ENCODE data around the gene CCL18. TPM values are rescaled to one million over a fixed set of nuclear protein-coding genes. Genes with fewer than 3 reads are reported as not detected.
A peak's percentile ranks its signal among the peaks of the same experiment; 100 is the strongest.
"Not testable (repeated sequence)": the region's sequence is repeated elsewhere in the genome, so short reads cannot be mapped to it uniquely, and the experiment has no call there.

The CCL18 gene
- polyA plus RNA-seq, 1 donor: 0.28 TPM

DNA sequence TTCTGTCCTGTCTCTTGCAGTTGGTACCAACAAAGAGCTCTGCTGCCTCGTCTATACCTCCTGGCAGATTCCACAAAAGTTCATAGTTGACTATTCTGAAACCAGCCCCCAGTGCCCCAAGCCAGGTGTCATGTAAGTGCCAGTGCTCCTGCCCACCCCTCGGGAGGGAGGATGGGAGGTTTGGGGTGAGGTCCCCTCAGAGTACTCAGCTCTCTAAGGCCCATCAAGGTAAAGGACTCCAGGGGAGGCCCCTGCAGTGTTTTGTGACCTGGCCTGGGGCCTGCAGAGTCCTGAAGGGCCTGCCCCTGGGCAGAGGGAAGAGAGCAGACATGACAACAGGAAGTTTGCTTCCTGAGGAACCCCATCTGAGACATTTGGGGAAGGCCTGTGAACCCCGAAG is 6.4 kb downstream of the CCL18 start:
- H3K4me1 ChIP-seq (ENCODE audit: control insufficient read depth, insufficient read depth, low read length): no peaks in the 10 kb centered on the region
- H3K27ac ChIP-seq (ENCODE audit: low read length): no peak overlapping the region
- no peak overlapping the region for H3K4me3 ChIP-seq (ENCODE audit: low read length)
- DNase-seq: no peak
- no CpG with 5 or more reads among the region's 3 CpGs for WGBS (ENCODE audit: insufficient coverage, low lambda C conversion rate)
- no peaks in the 10 kb centered on the region for H3K36me3 ChIP-seq (ENCODE audit: control insufficient read depth, insufficient read depth, low read length)
- H3K27me3 ChIP-seq (ENCODE audit: control insufficient read depth, insufficient read depth, low read length): no peaks in the 10 kb centered on the region
- H3K9me3 ChIP-seq (ENCODE audit: control insufficient read depth, low read depth, low read length): no peaks in the 10 kb centered on the region

DNA sequence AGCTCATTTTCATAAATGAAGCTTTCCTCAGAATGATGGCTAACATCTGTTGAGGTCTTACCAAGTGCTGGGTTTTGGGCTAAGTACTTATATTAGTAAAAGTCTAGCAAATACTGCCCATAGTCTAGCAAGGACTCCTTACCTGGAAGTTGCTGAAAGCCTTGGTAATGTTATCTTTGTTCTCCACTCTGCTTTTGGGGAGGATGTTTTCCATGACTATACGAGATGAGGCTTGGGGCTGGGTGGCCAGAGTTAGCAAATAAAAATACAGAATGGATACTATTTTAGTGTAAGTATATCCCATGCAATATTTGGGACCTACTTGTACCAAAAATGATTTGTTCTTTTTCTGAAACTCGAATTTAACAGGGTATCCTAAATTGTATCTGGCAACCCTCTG is 7.7 kb downstream of the CCL18 start:
- H3K4me3 ChIP-seq (ENCODE audit: low read length): no peak overlapping the region
- H3K4me1 ChIP-seq (ENCODE audit: control insufficient read depth, insufficient read depth, low read length): no peaks in the 10 kb centered on the region
- WGBS (ENCODE audit: insufficient coverage, low lambda C conversion rate): no CpG with 5 or more reads among the region's 2 CpGs
- H3K27ac ChIP-seq (ENCODE audit: low read length): no peak overlapping the region
- DNase-seq: no peak
- H3K36me3 ChIP-seq (ENCODE audit: control insufficient read depth, insufficient read depth, low read length): no peaks in the 10 kb centered on the region
- H3K9me3 ChIP-seq (ENCODE audit: control insufficient read depth, low read depth, low read length): no peaks in the 10 kb centered on the region
- no peaks in the 10 kb centered on the region for H3K27me3 ChIP-seq (ENCODE audit: control insufficient read depth, insufficient read depth, low read length)

DNA sequence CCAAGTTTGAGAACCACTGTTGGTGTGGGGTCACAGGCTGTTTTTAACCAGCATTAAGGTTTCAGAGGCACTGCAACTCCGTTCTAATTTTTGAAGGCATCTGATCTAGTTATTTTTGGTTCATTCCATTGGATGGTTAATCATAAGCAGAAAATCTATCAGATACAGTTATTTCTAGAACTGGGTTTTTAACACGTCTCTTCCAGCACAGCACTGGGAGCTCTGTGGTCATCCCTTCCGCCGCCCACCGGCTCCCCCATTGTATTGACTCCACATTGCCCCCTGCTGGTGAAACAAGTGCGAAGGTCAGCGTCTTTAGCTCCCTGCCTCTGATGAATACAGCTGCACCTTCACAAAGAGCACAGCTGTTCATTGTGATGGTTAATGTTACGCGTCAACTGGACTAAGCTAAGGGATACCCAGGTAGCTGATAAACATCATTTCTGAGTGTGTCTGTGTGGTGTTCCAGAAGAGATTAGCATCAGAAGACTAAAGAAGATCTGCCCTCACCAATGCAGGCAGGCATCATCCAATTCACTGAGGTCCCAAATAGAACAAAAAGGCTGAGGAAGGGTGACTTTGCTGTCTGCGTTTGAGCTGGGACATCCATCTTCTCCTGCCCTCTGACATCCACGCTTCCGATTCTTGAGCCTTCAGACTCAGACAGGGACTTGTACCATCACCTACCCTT is 8.5 kb downstream of the CCL18 start:
- Histone ChIP-seq H3K9me3 (ENCODE audit: control insufficient read depth, low read depth, low read length) (no peaks in the 10 kb centered on the region), H3K27ac (ENCODE audit: low read length) (no peak overlapping the region), H3K4me3 (ENCODE audit: low read length) (no peak overlapping the region), H3K36me3 (ENCODE audit: control insufficient read depth, insufficient read depth, low read length) (no peaks in the 10 kb centered on the region), H3K27me3 (ENCODE audit: control insufficient read depth, insufficient read depth, low read length) (no peaks in the 10 kb centered on the region), H3K4me1 (ENCODE audit: control insufficient read depth, insufficient read depth, low read length) (no peaks in the 10 kb centered on the region)
- no CpG with 5 or more reads among the region's 12 CpGs for WGBS (ENCODE audit: insufficient coverage, low lambda C conversion rate)
- peak in 1 of 2 donors; percentile 43 for DNase-seq

DNA sequence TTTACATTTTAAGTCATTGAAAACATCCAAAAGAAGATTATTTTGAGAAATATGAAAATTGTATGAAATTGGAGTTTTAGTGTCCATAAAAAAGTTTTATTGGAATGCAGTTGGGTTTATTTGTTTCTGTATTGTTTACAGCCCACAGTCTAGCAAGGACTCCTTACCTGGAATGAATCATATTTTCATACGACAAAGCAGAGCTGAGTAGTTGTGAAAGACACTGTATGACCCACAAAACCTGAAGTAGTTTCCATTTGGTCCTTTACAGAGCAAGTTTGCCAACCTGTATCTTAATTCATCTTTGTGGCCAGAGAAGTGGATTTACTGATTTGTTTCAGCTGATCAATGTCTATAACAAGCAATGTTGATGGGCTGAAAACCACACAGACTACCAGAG is 10.3 kb downstream of the CCL18 start:
- DNase-seq: no peak
- Histone ChIP-seq H3K4me1 (ENCODE audit: control insufficient read depth, insufficient read depth, low read length) (no peaks in the 10 kb centered on the region), H3K9me3 (ENCODE audit: control insufficient read depth, low read depth, low read length) (no peaks in the 10 kb centered on the region), H3K27ac (ENCODE audit: low read length) (no peak overlapping the region), H3K36me3 (ENCODE audit: control insufficient read depth, insufficient read depth, low read length) (no peaks in the 10 kb centered on the region), H3K27me3 (ENCODE audit: control insufficient read depth, insufficient read depth, low read length) (no peaks in the 10 kb centered on the region), H3K4me3 (ENCODE audit: low read length) (no peak overlapping the region)
- WGBS (ENCODE audit: insufficient coverage, low lambda C conversion rate): no CpG with 5 or more reads among the region's 1 CpG

DNA sequence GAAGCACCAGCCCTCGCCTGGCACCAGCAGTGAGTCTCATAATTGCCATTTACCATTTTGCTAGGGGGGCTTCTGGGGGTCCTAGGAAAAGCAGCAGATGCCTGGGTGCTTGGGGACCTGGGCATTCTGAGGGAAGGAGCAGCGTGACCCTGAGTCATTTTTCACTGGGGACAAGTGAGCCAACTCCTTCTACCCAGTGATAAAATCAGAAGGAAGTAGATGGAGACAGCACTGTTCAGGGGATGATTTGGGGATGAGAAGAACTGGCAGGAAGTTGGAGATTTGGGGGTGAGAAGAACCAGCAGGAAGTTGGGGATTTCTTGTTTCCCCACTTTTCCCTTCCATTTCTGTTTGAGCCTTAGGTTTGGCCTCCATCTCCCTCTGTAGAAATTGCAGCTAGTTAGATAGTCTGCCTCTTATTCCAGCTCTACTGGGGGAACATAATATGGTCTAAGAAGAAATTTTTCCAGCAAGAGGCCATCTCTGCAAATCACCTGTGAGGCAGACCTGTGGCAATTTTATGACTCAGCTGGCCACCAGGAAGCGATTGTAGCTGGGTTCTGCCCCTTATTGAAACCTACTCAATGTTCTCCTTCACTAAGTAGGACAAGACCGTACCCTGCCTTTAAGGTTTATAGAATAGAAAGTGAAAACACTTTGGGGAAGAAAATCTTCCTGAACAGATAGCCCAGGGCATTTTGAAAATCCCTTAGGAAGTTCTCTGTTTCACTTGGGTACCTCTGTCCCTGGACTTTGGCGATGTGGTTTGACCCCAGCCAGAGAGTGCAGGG is 17.8 kb downstream of the CCL18 start:
- not testable (repeated sequence) for DNase-seq; H3K27me3 ChIP-seq (ENCODE audit: control insufficient read depth, insufficient read depth, low read length); H3K4me1 ChIP-seq (ENCODE audit: control insufficient read depth, insufficient read depth, low read length); H3K27ac ChIP-seq (ENCODE audit: low read length); H3K36me3 ChIP-seq (ENCODE audit: control insufficient read depth, insufficient read depth, low read length); H3K9me3 ChIP-seq (ENCODE audit: control insufficient read depth, low read depth, low read length); H3K4me3 ChIP-seq (ENCODE audit: low read length)
- no CpG with 5 or more reads among the region's 5 CpGs for WGBS (ENCODE audit: insufficient coverage, low lambda C conversion rate)

DNA sequence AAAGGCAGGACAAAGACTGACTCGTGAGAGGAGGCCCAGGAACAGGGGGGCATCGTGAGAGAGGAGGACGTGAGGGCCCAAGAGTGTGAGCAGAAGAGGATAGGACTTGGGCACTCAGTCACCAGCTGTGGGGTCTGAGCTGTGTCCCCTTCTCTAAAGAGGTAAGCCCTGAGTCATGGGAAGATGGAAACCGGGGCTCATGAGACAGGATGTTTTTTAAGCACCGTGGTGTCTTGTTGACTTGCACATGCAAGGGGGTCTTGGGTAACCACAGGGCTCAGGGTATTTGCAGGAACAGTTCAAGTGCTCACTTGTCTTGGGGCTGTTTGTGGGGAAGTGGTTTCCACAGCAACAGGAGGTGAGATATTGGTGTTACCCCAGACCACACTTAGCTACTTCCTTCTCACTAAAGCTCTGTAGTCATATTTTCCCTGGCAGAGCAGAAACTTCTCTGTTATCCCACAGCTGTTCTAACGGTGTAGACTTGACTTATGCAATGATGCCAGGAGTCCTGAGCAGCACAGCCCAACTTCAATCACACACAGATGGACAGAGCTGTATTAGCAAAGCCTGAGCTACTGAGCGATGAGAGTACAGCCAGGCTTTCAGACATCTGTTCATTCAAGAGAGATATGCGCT is 18.5 kb downstream of the CCL18 start:
- not testable (repeated sequence) for H3K27ac ChIP-seq (ENCODE audit: low read length); H3K4me3 ChIP-seq (ENCODE audit: low read length); H3K9me3 ChIP-seq (ENCODE audit: control insufficient read depth, low read depth, low read length); H3K36me3 ChIP-seq (ENCODE audit: control insufficient read depth, insufficient read depth, low read length); H3K4me1 ChIP-seq (ENCODE audit: control insufficient read depth, insufficient read depth, low read length); H3K27me3 ChIP-seq (ENCODE audit: control insufficient read depth, insufficient read depth, low read length)
- peak in 1 of 2 donors; percentile 22 for DNase-seq
- 100% methylated on average over 2 of the region's 8 CpGs for WGBS (ENCODE audit: insufficient coverage, low lambda C conversion rate)

DNA sequence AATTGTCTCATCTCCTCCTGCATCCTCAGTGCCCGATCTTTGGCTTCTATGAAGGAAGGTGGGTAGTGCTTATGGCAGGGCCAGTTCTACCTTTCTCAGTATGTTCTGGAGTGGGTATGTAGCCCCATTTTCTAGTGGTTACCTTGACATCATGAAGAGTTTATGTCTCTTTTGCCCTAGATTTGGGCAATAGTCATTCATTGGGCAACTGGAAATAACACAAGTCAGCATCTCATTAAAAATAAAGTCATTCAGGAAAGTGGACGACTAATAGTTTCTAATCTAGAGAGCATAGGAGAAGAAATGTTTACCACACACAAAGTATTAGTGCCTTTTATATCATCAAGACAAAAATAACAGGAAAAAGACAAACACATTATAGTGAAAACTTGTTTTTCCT is 19.6 kb downstream of the CCL18 start:
- H3K4me3 ChIP-seq (ENCODE audit: low read length); H3K36me3 ChIP-seq (ENCODE audit: control insufficient read depth, insufficient read depth, low read length); H3K27me3 ChIP-seq (ENCODE audit: control insufficient read depth, insufficient read depth, low read length); H3K27ac ChIP-seq (ENCODE audit: low read length); H3K9me3 ChIP-seq (ENCODE audit: control insufficient read depth, low read depth, low read length); DNase-seq; H3K4me1 ChIP-seq (ENCODE audit: control insufficient read depth, insufficient read depth, low read length): not testable (repeated sequence)
- no CpG with 5 or more reads among the region's 2 CpGs for WGBS (ENCODE audit: insufficient coverage, low lambda C conversion rate)

DNA sequence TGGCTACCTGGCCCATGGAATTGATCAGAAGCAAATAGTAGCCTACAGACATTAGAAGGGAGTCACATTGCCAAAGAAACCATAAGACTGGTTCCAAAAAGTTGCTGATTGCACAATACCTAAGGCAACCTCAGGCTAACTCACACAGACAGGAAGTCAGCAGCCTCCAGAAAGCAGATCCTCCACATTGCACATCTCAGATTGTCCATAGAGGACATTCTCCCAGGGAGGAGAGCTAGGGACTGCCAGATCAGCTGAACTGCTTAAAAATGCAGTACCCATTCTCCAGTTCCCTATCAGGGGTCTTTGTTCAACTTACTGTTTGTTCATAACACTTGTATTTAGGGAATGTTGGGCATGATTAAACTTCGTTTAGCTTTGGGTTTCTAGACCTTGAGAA is 21.7 kb downstream of the CCL18 start:
- no peak for DNase-seq
- Histone ChIP-seq H3K9me3 (ENCODE audit: control insufficient read depth, low read depth, low read length) (no peaks in the 10 kb centered on the region), H3K27me3 (ENCODE audit: control insufficient read depth, insufficient read depth, low read length) (no peaks in the 10 kb centered on the region), H3K4me3 (ENCODE audit: low read length) (no peak overlapping the region), H3K36me3 (ENCODE audit: control insufficient read depth, insufficient read depth, low read length) (no peaks in the 10 kb centered on the region), H3K4me1 (ENCODE audit: control insufficient read depth, insufficient read depth, low read length) (peaks cover 5% of the 10 kb centered on the region), H3K27ac (ENCODE audit: low read length) (no peak overlapping the region)
- WGBS (ENCODE audit: insufficient coverage, low lambda C conversion rate): 60% methylated on average over 1 of the region's 1 CpG

DNA sequence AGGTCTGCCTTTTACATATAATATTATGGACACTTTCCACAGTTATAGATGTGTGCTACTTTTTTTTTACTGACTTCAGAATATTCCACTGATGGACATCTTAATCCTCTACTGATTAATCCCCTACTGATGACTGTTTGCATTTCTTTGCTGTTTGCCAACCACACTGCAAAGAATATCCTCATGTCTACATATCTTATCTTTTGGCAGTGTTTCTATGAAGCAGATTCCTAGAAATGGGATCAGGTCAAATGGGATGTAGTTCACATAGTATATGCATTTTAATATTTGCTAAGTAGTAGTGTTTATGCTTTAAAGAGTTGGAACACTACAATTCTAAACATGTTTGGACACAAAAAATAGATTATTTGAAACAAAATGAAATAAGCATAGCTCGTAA is 22.7 kb downstream of the CCL18 start:
- no CpG with 5 or more reads among the region's 1 CpG for WGBS (ENCODE audit: insufficient coverage, low lambda C conversion rate)
- no peaks in the 10 kb centered on the region for H3K9me3 ChIP-seq (ENCODE audit: control insufficient read depth, low read depth, low read length)
- H3K4me1 ChIP-seq (ENCODE audit: control insufficient read depth, insufficient read depth, low read length): peaks cover 5% of the 10 kb centered on the region
- DNase-seq: no peak
- no peak overlapping the region for H3K4me3 ChIP-seq (ENCODE audit: low read length)
- no peaks in the 10 kb centered on the region for H3K27me3 ChIP-seq (ENCODE audit: control insufficient read depth, insufficient read depth, low read length)
- no peak overlapping the region for H3K27ac ChIP-seq (ENCODE audit: low read length)
- H3K36me3 ChIP-seq (ENCODE audit: control insufficient read depth, insufficient read depth, low read length): no peaks in the 10 kb centered on the region

DNA sequence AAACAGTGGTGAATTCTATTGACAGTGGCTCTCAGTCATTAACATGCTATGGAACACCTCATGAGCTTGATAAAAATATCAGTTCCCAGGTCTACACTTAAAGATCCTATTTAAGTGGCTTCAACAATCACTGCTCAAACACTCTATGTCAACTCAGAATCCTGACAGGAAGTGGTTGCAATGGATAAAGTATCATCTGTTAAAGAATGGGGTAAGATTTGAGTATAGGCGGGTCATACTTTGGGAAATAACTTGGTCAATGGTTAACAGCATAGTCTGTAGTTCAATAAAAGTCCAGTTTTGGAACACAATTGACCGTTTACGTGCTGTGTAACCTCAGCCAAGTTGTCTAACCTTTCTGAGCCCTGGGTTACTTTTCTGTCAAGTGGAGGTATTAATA is 23.4 kb downstream of the CCL18 start:
- not testable (repeated sequence) for H3K9me3 ChIP-seq (ENCODE audit: control insufficient read depth, low read depth, low read length); H3K27ac ChIP-seq (ENCODE audit: low read length); H3K4me1 ChIP-seq (ENCODE audit: control insufficient read depth, insufficient read depth, low read length); H3K27me3 ChIP-seq (ENCODE audit: control insufficient read depth, insufficient read depth, low read length); H3K36me3 ChIP-seq (ENCODE audit: control insufficient read depth, insufficient read depth, low read length); H3K4me3 ChIP-seq (ENCODE audit: low read length); DNase-seq
- no CpG with 5 or more reads among the region's 3 CpGs for WGBS (ENCODE audit: insufficient coverage, low lambda C conversion rate)
